Progenitor cell of endocrine pancreas (in vitro differentiated cells): ENCODE measurements around the gene MTCL1. TPM values are rescaled to one million over a fixed set of nuclear protein-coding genes. Genes with fewer than 3 reads are reported as not detected.

Experiments used
- DNase-seq: peaks from one replicate; pipeline ENCODE4 v3.0.0; 2021; ENCODE audit warnings: low spot score; ENCODE audit not compliant: unreplicated experiment
- H3K27ac Mint-ChIP-seq: 2 replicates; pipeline ENCODE4 v1.8.0; 2021; ENCODE audit warnings: mild to moderate bottlenecking, moderate library complexity, mixed read lengths
- H3K27me3 Mint-ChIP-seq: 2 replicates; pipeline ENCODE4 v1.8.0; 2021; ENCODE audit warnings: mixed read lengths
- H3K36me3 Mint-ChIP-seq: 2 replicates; pipeline ENCODE4 v1.8.0; 2022; ENCODE audit warnings: mixed read lengths; ENCODE audit not compliant: insufficient read depth
- H3K4me1 Mint-ChIP-seq: 2 replicates; pipeline ENCODE4 v1.8.0; 2021; ENCODE audit warnings: low read depth, mixed read lengths
- H3K4me3 Mint-ChIP-seq: 2 replicates; pipeline ENCODE4 v1.8.0; 2021; ENCODE audit warnings: low read depth, mild to moderate bottlenecking, moderate library complexity, mixed read lengths
- H3K9me3 Mint-ChIP-seq: 2 replicates; pipeline ENCODE4 v1.8.0; 2021; ENCODE audit warnings: low read depth, mixed read lengths
- total RNA-seq: library from RNA; stranded (reverse); gene quantifications from 2 replicates; pipeline ENCODE4 v1.2.1, GENCODE V29; 2021
- TF ChIP-seq, protein P1 (sequence below): fragments of 200-600 bp; sonication (generic); IDR thresholded peaks from one replicate; pipeline ENCODE4 v1.5.0; 2021; ENCODE audit warnings: antibody characterized with exemption, mild to moderate bottlenecking; ENCODE audit not compliant: unreplicated experiment

Gene MTCL1
- total RNA-seq, 1 donor from 2014 or later = 81.5 TPM

DNA sequence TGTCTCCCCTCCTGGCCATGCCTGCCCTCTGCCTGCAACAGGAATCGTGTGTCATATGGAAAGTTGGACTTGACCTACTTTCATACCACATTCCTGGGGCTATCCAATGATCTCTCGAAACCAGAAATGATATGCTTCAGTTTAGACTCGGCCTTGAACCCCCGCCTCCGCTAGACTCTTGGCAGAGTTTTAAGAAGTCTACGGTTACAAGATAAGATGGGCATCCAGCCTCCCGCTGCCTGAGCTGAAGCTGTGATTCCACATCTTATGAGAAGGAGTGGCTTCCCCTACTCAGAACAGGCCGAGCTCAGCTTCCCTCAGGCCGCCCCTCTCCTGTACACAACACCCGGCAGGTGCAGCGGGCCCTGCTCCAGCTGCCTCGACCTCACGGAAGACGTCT is 73.9 kb downstream of the MTCL1 start:
- no peak overlapping the region for H3K27ac Mint-ChIP-seq
- H3K36me3 Mint-ChIP-seq = peaks cover 23% of the 10 kb centered on the region
- TF ChIP-seq, protein P1, sequence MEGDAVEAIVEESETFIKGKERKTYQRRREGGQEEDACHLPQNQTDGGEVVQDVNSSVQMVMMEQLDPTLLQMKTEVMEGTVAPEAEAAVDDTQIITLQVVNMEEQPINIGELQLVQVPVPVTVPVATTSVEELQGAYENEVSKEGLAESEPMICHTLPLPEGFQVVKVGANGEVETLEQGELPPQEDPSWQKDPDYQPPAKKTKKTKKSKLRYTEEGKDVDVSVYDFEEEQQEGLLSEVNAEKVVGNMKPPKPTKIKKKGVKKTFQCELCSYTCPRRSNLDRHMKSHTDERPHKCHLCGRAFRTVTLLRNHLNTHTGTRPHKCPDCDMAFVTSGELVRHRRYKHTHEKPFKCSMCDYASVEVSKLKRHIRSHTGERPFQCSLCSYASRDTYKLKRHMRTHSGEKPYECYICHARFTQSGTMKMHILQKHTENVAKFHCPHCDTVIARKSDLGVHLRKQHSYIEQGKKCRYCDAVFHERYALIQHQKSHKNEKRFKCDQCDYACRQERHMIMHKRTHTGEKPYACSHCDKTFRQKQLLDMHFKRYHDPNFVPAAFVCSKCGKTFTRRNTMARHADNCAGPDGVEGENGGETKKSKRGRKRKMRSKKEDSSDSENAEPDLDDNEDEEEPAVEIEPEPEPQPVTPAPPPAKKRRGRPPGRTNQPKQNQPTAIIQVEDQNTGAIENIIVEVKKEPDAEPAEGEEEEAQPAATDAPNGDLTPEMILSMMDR = no peak
- H3K9me3 Mint-ChIP-seq = no peaks in the 10 kb centered on the region
- H3K27me3 Mint-ChIP-seq = no peaks in the 10 kb centered on the region
- no peak overlapping the region for H3K4me3 Mint-ChIP-seq
- DNase-seq = no peak
- H3K4me1 Mint-ChIP-seq = peaks cover 28% of the 10 kb centered on the region

DNA sequence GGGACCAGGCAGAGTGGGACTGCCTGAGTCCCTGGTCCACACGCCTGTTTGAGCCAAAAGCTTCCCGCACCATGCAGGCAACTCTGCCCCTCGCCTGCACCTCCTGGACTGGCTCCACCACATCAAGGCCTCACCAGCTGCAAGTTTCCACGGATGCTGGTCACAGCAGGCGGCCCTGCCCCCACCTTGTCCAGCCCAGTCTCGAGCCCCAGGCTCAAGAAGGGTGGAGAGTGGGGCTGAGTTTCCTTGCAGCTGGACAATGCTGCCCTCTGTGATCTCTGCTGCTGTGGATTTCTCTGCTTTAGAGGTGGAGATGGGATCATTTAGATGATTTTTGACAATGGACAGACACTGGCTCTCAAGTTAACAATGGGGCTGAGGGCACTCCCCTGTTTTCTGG is 74.9 kb downstream of the MTCL1 start:
- Mint-ChIP-seq H3K27me3 (no peaks in the 10 kb centered on the region), H3K9me3 (no peaks in the 10 kb centered on the region), H3K4me3 (no peak overlapping the region), H3K4me1 (peaks cover 24% of the 10 kb centered on the region), H3K36me3 (peaks cover 28% of the 10 kb centered on the region), H3K27ac (peak overlapping the region; percentile 56)
- TF ChIP-seq, protein P1 = no peak
- DNase-seq = no peak

DNA sequence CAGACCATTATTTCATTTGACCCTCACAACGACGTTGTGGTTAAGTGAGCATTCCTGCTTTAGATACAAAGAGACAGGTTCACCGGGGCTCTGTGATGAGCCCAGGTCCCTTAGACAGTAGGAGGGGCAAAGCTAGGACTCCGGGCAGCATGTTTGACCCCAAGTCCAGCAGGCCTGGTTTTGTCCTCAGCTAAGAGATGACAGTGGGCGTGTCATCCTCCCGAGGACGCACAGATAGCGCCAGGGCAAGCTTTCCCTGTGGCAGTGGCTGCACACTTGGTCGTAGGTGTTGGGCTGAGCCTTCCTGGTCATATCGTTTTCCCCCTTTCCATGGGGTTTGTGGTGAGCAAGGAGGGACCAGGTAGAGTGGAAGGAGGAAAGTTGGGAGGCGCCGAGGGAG is 76.3 kb downstream of the MTCL1 start:
- Mint-ChIP-seq H3K27me3 (no peaks in the 10 kb centered on the region), H3K36me3 (peaks cover 33% of the 10 kb centered on the region), H3K9me3 (no peaks in the 10 kb centered on the region), H3K27ac (no peak overlapping the region), H3K4me3 (no peak overlapping the region), H3K4me1 (peaks cover 22% of the 10 kb centered on the region)
- no peak for DNase-seq
- TF ChIP-seq, protein P1 = no peak

DNA sequence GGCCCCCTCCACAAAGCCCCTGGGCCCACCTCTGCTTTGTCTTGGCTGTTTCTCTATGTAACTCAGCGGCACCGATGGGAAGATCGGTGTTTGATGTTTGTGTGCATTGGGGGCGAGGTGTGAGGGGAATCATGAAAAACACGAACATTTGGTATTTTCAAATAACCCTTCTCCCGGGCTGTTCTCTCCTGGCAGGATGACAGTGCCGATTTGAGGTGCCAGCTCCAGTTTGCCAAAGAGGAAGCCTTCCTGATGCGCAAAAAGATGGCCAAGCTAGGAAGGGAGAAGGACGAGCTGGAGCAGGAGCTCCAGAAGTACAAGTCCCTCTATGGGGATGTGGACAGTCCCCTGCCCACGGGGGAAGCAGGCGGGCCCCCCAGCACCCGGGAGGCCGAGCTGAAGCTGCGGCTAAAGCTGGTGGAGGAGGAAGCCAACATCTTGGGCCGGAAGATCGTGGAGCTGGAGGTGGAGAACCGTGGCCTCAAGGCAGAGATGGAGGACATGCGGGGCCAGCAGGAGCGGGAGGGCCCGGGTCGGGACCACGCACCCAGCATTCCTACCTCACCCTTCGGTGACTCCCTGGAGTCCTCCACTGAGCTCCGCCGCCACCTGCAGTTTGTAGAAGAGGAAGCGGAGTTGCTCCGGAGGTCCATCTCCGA is 78.1 kb downstream of the MTCL1 start:
- no peak for DNase-seq
- TF ChIP-seq, protein P1 = no peak
- H3K9me3 Mint-ChIP-seq = no peaks in the 10 kb centered on the region
- no peak overlapping the region for H3K4me3 Mint-ChIP-seq
- H3K36me3 Mint-ChIP-seq = peaks cover 42% of the 10 kb centered on the region
- no peak overlapping the region for H3K27ac Mint-ChIP-seq
- peaks cover 11% of the 10 kb centered on the region for H3K4me1 Mint-ChIP-seq
- H3K27me3 Mint-ChIP-seq = no peaks in the 10 kb centered on the region

DNA sequence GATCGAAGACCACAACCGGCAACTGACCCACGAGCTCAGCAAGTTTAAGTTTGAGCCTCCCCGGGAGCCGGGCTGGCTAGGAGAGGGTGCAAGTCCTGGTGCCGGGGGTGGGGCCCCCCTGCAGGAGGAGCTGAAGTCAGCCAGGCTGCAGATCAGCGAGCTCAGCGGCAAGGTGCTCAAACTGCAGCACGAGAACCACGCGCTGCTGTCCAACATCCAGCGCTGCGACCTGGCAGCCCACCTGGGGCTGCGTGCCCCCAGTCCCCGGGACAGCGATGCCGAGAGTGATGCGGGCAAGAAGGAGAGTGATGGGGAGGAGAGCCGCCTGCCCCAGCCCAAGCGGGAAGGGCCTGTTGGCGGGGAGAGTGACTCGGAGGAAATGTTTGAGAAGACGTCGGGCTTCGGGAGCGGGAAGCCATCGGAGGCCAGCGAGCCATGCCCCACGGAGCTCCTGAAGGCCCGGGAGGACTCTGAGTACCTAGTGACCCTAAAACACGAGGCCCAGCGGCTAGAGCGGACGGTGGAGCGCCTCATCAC is 78.7 kb downstream of the MTCL1 start:
- TF ChIP-seq, protein P1 = no peak
- H3K4me3 Mint-ChIP-seq = no peak overlapping the region
- no peak for DNase-seq
- no peaks in the 10 kb centered on the region for H3K9me3 Mint-ChIP-seq
- peaks cover 11% of the 10 kb centered on the region for H3K4me1 Mint-ChIP-seq
- no peaks in the 10 kb centered on the region for H3K27me3 Mint-ChIP-seq
- H3K27ac Mint-ChIP-seq = no peak overlapping the region
- H3K36me3 Mint-ChIP-seq = peaks cover 41% of the 10 kb centered on the region
